ENCODE measurements around the gene CREB1.

Gene CREB1

DNA sequence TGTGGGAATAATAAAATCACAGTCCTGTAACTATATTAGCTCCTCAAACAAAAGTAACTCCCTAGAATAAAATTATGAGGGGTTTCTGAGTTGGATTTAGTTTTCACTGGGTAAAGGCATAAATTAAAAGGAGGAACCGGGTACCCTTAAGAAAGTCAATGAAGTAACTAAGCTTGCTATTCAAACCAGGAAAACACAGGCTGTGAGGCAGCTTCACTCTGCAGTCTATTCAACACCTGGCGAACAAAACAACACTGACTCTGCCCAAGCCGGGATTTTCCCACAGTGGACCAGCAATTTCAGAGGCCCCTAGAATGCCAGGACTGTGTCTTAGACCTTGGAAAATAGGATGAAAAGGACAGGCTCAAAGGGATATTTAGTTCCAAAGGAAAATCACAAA lies 24.6 kb upstream of the CREB1 start:
- Histone ChIP-seq H3K9me3 (ENCODE audit: control insufficient read depth, low read depth, low read length) (no peaks in the 10 kb centered on the region), H3K27ac (ENCODE audit: low read length) (no peak overlapping the region), H3K27me3 (ENCODE audit: control insufficient read depth, insufficient read depth, low read length) (no peaks in the 10 kb centered on the region), H3K36me3 (ENCODE audit: control insufficient read depth, low read depth, low read length) (no peaks in the 10 kb centered on the region), H3K4me3 (ENCODE audit: low read length) (peak overlapping the region; percentile 6), H3K9ac (ENCODE audit: low read length) (peak overlapping the region; percentile 11), H3K4me1 (ENCODE audit: control insufficient read depth, low read depth, low read length) (peaks cover 34% of the 10 kb centered on the region)

DNA sequence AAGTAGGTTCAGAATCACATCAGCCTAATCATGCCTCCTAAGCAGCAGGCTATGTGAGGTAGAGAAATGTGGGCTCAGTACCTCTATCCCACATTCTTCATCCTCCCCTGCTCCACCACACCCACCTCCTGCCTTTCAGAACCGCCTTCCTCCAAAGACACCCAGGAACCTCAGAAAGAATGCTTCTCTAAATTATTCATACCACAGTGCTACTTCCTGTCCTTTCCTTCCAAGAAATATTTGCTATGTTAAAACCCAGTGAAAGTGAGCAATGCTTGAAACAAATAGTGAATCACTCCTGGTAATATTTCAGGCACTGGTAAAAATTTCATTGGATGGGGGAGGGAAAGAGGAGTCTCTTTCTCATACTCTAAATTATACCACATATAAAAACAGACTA lies 24.0 kb upstream of the CREB1 start:
- H3K4me1 ChIP-seq (ENCODE audit: control insufficient read depth, low read depth, low read length): peaks cover 34% of the 10 kb centered on the region
- no peak overlapping the region for H3K27ac ChIP-seq (ENCODE audit: low read length)
- H3K9me3 ChIP-seq (ENCODE audit: control insufficient read depth, low read depth, low read length): no peaks in the 10 kb centered on the region
- H3K9ac ChIP-seq (ENCODE audit: low read length): no peak overlapping the region
- H3K4me3 ChIP-seq (ENCODE audit: low read length): no peak overlapping the region
- no peaks in the 10 kb centered on the region for H3K27me3 ChIP-seq (ENCODE audit: control insufficient read depth, insufficient read depth, low read length)
- no peaks in the 10 kb centered on the region for H3K36me3 ChIP-seq (ENCODE audit: control insufficient read depth, low read depth, low read length)

DNA sequence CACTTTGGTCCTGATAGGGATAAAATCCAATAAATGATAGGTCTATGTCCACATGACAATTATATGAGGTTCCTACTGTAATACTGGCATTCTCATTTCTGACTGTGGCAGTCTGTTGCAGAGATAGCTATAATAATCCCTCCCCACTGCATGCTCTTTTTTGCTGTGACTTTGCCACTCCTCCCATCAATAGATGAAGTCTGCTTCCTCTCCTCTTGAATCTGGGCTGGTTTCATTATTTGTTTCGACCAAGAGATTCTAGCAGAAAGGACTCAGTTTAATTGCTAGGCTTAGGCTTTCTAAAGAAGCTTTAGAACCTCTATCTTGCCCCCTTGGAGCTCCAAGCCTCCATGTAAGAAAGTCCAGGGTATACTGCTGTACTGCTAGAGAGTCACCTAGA lies 23.3 kb upstream of the CREB1 start:
- Histone ChIP-seq H3K27me3 (ENCODE audit: control insufficient read depth, insufficient read depth, low read length) (no peaks in the 10 kb centered on the region), H3K4me1 (ENCODE audit: control insufficient read depth, low read depth, low read length) (peaks cover 34% of the 10 kb centered on the region), H3K4me3 (ENCODE audit: low read length) (no peak overlapping the region), H3K9ac (ENCODE audit: low read length) (no peak overlapping the region), H3K36me3 (ENCODE audit: control insufficient read depth, low read depth, low read length) (no peaks in the 10 kb centered on the region), H3K9me3 (ENCODE audit: control insufficient read depth, low read depth, low read length) (no peaks in the 10 kb centered on the region), H3K27ac (ENCODE audit: low read length) (no peak overlapping the region)

DNA sequence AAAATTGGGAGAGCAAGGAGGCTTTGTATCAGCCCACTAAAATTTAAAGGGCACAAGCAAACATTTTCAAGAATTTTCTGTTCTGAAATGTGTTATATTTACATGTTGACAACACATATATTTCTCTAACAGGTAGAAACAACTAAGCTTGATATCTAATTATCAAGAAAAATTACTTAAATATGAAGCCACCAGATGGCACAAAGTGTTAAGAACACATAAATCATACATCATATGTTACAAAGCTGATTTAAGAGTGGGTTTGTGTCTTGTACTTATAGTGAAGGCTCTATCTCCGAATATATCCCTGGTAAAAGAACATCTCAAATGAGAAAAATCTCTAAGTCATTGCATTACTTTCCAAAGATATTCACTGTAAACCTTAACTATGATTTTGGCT lies 19.6 kb upstream of the CREB1 start:
- Histone ChIP-seq H3K27me3 (ENCODE audit: control insufficient read depth, insufficient read depth, low read length) (no peaks in the 10 kb centered on the region), H3K9ac (ENCODE audit: low read length) (no peak overlapping the region), H3K4me1 (ENCODE audit: control insufficient read depth, low read depth, low read length) (peaks cover 14% of the 10 kb centered on the region)

DNA sequence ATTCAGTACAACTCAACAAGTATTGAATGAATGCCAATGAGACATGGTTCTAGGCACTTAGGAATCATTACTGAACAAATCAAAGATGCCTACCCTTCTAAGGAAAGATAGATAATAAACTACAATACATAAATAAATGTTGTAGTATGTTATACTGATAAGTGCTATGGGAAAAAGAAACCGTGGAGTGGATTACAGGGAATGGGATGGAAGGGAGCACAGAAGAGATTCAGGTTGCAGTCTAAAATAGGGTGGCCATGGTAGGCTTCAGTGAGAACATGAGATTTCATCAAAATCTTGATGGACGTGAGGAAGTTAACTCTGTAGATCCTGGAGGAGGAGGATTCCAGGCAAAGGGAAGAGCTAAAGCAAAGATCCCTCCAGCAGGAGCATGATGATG lies 17.9 kb upstream of the CREB1 start:
- no peak overlapping the region for H3K27ac ChIP-seq (ENCODE audit: low read length)
- no peak overlapping the region for H3K9ac ChIP-seq (ENCODE audit: low read length)
- no peaks in the 10 kb centered on the region for H3K27me3 ChIP-seq (ENCODE audit: control insufficient read depth, insufficient read depth, low read length)
- H3K4me3 ChIP-seq (ENCODE audit: low read length): no peak overlapping the region
- no peaks in the 10 kb centered on the region for H3K36me3 ChIP-seq (ENCODE audit: control insufficient read depth, low read depth, low read length)
- H3K9me3 ChIP-seq (ENCODE audit: control insufficient read depth, low read depth, low read length): no peaks in the 10 kb centered on the region
- H3K4me1 ChIP-seq (ENCODE audit: control insufficient read depth, low read depth, low read length): no peaks in the 10 kb centered on the region

More for the DNA sequence above, 19.6 kb upstream of the CREB1 start:
- H3K9me3 ChIP-seq (ENCODE audit: control insufficient read depth, low read depth, low read length): no peaks in the 10 kb centered on the region
- no peaks in the 10 kb centered on the region for H3K36me3 ChIP-seq (ENCODE audit: control insufficient read depth, low read depth, low read length)
- no peak overlapping the region for H3K27ac ChIP-seq (ENCODE audit: low read length)
- H3K4me3 ChIP-seq (ENCODE audit: low read length): no peak overlapping the region

DNA sequence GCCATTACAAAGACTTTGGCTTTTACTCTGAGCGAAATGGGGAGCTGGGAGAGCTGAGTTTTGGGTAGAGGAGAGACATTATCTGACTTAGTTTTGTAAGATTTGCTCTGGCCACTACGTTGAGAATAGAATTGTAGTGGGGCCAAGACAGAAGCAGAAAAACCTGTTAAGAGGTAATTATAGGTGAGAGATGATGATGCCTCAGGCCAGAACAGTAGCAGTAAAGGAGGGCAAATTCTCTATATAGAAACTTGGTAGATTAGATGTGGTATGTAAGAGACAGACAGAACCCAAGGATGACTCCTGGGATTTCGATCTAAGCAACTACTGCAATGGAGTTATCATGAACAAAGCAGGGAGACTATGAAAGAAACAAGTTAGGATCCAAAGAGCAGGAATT lies 17.4 kb upstream of the CREB1 start:
- Histone ChIP-seq H3K9me3 (ENCODE audit: control insufficient read depth, low read depth, low read length) (no peaks in the 10 kb centered on the region), H3K4me3 (ENCODE audit: low read length) (no peak overlapping the region), H3K27me3 (ENCODE audit: control insufficient read depth, insufficient read depth, low read length) (no peaks in the 10 kb centered on the region), H3K4me1 (ENCODE audit: control insufficient read depth, low read depth, low read length) (no peaks in the 10 kb centered on the region), H3K36me3 (ENCODE audit: control insufficient read depth, low read depth, low read length) (no peaks in the 10 kb centered on the region), H3K27ac (ENCODE audit: low read length) (no peak overlapping the region), H3K9ac (ENCODE audit: low read length) (no peak overlapping the region)

DNA sequence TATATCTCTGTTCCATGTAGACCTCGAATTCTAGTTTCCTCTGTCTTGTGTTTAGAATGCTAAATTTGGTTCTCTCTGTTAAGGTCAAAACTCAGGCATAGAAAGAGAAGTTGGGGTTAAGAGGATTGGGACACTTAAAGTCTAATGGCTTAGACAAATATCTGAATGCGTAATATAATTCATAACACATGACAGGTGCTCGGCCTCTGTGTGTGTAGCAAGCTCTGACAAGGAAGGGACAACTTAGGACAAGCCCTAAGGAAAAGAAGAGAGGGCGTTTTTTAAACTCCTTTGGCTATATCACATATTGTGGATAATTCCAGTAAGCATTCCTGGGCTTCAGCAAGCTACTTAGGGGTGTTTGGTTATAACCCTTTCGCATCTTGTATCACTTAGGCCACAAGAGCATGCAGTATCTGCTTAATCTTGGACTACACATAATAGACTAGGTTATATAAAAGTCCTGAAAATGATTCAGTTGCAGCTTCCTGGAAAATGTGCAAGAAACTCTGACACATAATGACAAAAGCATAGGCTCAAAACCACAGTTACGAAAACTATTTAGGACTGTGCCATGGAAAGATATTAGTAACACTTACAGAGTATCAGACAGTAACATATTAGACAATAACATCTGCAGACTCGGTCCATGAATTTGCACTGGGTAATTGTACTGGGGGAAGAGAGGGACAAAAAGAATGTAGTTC lies 16.1 kb upstream of the CREB1 start:
- no peak overlapping the region for H3K27ac ChIP-seq (ENCODE audit: low read length)
- no peak overlapping the region for H3K9ac ChIP-seq (ENCODE audit: low read length)
- H3K27me3 ChIP-seq (ENCODE audit: control insufficient read depth, insufficient read depth, low read length): no peaks in the 10 kb centered on the region
- no peak overlapping the region for H3K4me3 ChIP-seq (ENCODE audit: low read length)
- no peaks in the 10 kb centered on the region for H3K4me1 ChIP-seq (ENCODE audit: control insufficient read depth, low read depth, low read length)
- no peaks in the 10 kb centered on the region for H3K9me3 ChIP-seq (ENCODE audit: control insufficient read depth, low read depth, low read length)
- H3K36me3 ChIP-seq (ENCODE audit: control insufficient read depth, low read depth, low read length): no peaks in the 10 kb centered on the region

DNA sequence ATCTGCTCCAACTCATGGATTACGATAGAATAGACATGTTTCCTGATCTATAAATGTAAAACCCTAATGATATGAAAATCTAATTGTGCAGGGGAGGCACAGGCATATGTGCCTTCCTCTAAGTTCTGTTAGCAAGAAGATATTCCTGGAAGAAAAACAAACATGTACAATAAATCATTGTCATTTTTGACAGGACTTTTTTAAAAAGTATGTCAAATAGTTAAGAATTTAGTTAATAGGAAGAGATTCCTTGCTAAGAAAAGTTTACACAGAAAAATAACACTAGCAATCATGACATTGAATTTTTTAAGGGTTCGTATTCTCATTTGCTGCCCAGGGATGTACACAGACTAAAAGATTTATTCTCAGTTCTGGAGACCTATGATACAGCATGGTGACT lies 15.3 kb upstream of the CREB1 start:
- H3K4me1 ChIP-seq (ENCODE audit: control insufficient read depth, low read depth, low read length): no peaks in the 10 kb centered on the region
- H3K27me3 ChIP-seq (ENCODE audit: control insufficient read depth, insufficient read depth, low read length): no peaks in the 10 kb centered on the region
- H3K27ac ChIP-seq (ENCODE audit: low read length): no peak overlapping the region

DNA sequence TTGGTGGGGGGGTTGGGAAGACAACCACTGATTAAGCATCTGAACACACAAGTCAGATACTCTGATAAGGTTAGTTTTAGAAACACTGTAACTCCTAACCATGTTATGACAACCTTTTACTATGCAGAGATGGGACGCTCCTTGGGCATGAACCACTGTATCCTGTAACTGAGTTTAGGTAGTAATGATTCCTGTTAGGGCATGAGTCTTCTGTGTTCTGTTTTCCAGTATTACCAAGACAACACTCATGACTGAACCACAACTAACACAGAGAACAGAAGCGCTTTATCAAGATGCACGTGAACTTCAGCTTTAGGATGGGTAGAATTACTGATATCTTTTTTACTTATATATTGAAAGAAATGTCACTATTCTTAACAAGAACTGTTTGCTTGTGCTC lies 14.1 kb upstream of the CREB1 start:
- Histone ChIP-seq H3K9me3 (ENCODE audit: control insufficient read depth, low read depth, low read length) (no peaks in the 10 kb centered on the region), H3K36me3 (ENCODE audit: control insufficient read depth, low read depth, low read length) (no peaks in the 10 kb centered on the region), H3K4me3 (ENCODE audit: low read length) (no peak overlapping the region), H3K27me3 (ENCODE audit: control insufficient read depth, insufficient read depth, low read length) (no peaks in the 10 kb centered on the region), H3K27ac (ENCODE audit: low read length) (no peak overlapping the region), H3K9ac (ENCODE audit: low read length) (no peak overlapping the region), H3K4me1 (ENCODE audit: control insufficient read depth, low read depth, low read length) (no peaks in the 10 kb centered on the region)

More for the DNA sequence above, 15.3 kb upstream of the CREB1 start:
- Histone ChIP-seq H3K9me3 (ENCODE audit: control insufficient read depth, low read depth, low read length) (no peaks in the 10 kb centered on the region), H3K9ac (ENCODE audit: low read length) (no peak overlapping the region), H3K36me3 (ENCODE audit: control insufficient read depth, low read depth, low read length) (no peaks in the 10 kb centered on the region), H3K4me3 (ENCODE audit: low read length) (no peak overlapping the region)

DNA sequence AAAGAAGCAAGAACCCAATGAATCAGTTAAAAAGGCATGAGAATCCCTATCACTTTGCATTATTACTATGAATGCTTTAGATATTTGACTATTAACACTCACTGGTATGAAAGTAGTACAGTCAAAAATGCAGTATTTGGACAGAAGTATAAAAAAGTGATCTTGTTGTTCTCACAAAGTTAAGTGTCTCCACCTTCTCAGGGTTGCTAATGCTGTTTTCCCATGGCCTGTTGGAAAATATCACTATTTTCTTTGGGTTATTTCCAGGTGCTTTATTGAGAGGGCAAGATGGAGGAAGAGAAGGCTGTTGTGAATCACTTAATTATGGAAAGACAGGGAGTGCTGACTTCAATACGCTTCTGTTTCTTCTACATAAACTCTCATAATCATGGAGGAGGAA lies 13.6 kb upstream of the CREB1 start:
- Histone ChIP-seq H3K4me1 (ENCODE audit: control insufficient read depth, low read depth, low read length) (no peaks in the 10 kb centered on the region), H3K4me3 (ENCODE audit: low read length) (no peak overlapping the region)

DNA sequence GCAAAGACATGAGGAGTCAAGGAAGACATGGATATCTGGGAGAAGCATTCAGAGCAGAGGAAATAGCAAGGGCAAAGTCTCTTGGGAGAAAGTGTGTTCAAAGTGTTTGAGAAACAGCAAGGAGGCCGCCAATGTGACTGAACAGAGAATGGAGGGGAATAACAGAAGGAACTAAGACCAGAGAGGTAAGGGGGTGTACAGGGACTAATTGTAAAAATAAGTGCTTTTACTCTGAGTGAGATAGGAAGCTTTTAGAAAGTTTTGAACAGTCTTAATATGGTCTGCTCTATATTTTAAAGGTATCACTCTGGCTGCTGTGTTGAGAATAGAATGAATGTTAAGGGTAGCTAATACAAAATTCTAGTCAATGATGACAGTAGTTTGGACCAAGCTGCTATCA lies 6.8 kb upstream of the CREB1 start:
- no peak overlapping the region for H3K4me3 ChIP-seq (ENCODE audit: low read length)
- H3K9ac ChIP-seq (ENCODE audit: low read length): no peak overlapping the region
- no peak overlapping the region for H3K27ac ChIP-seq (ENCODE audit: low read length)
- no peaks in the 10 kb centered on the region for H3K9me3 ChIP-seq (ENCODE audit: control insufficient read depth, low read depth, low read length)
- H3K4me1 ChIP-seq (ENCODE audit: control insufficient read depth, low read depth, low read length): peaks cover 6% of the 10 kb centered on the region
- no peaks in the 10 kb centered on the region for H3K36me3 ChIP-seq (ENCODE audit: control insufficient read depth, low read depth, low read length)
- peaks cover 12% of the 10 kb centered on the region for H3K27me3 ChIP-seq (ENCODE audit: control insufficient read depth, insufficient read depth, low read length)

More for the DNA sequence above, 13.6 kb upstream of the CREB1 start:
- no peaks in the 10 kb centered on the region for H3K9me3 ChIP-seq (ENCODE audit: control insufficient read depth, low read depth, low read length)
- H3K27me3 ChIP-seq (ENCODE audit: control insufficient read depth, insufficient read depth, low read length): no peaks in the 10 kb centered on the region
- no peak overlapping the region for H3K9ac ChIP-seq (ENCODE audit: low read length)
- H3K27ac ChIP-seq (ENCODE audit: low read length): no peak overlapping the region
- H3K36me3 ChIP-seq (ENCODE audit: control insufficient read depth, low read depth, low read length): no peaks in the 10 kb centered on the region

DNA sequence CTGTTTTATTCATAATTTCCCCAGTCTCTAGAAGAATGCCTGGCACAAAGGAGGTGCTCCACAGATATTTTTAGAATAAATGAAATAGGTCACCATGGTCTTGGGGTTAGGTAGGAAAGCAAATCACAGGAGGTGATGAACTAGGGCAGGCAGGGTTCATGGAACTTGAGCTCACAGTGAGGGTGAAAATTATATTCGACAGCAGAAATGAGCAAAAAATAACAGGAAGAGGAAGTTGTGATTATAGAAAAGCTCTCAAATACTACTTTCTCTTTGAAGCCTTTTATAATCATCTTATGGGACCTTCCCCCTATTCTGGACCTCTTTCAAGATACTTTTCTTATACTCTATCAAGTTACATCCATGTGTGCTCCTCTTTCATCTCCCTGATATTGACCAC lies 4.5 kb upstream of the CREB1 start:
- Histone ChIP-seq H3K36me3 (ENCODE audit: control insufficient read depth, low read depth, low read length) (no peaks in the 10 kb centered on the region), H3K27ac (ENCODE audit: low read length) (no peak overlapping the region), H3K9ac (ENCODE audit: low read length) (no peak overlapping the region), H3K4me1 (ENCODE audit: control insufficient read depth, low read depth, low read length) (peaks cover 12% of the 10 kb centered on the region), H3K4me3 (ENCODE audit: low read length) (no peak overlapping the region), H3K9me3 (ENCODE audit: control insufficient read depth, low read depth, low read length) (no peaks in the 10 kb centered on the region), H3K27me3 (ENCODE audit: control insufficient read depth, insufficient read depth, low read length) (peaks cover 19% of the 10 kb centered on the region)
